ENCODE data around the gene GPRIN3.

The GPRIN3 gene

GRCh38 chr4:89294573-89295269, 12.9 kb downstream of the GPRIN3 start:
- WGBS (ENCODE audit: extremely low coverage, insufficient coverage, low lambda C conversion rate), result no CpG with 5 or more reads among the region's 5 CpGs
- Histone ChIP-seq H4K5ac (ENCODE audit: low read length) (no peak overlapping the region), H3K27ac (ENCODE audit: low read depth, low read length) (no peak overlapping the region), H3K36me3 (ENCODE audit: control insufficient read depth, insufficient read depth, low read length) (no peaks in the 10 kb centered on the region), H2BK120ac (ENCODE audit: low read depth, low read length) (no peak overlapping the region), H4K8ac (ENCODE audit: low read depth, low read length) (no peak overlapping the region), H3K4me2 (ENCODE audit: low read length) (no peak overlapping the region), H3K27me3 (ENCODE audit: insufficient read depth, low read length, poor library complexity) (no peaks in the 10 kb centered on the region), H3K79me2 (ENCODE audit: control insufficient read depth, insufficient read depth, low read length) (no peaks in the 10 kb centered on the region), H3K4me3 (ENCODE audit: low read length) (no peak overlapping the region), H3K18ac (ENCODE audit: low read length) (no peak overlapping the region), H3K4me1 (ENCODE audit: control insufficient read depth, low read depth, low read length) (no peaks in the 10 kb centered on the region), H2AK5ac (ENCODE audit: low read length) (no peak overlapping the region), H3K23ac (ENCODE audit: low read length) (no peak overlapping the region), H2BK5ac (ENCODE audit: low read length) (no peak overlapping the region), H3K4ac (ENCODE audit: low read depth, low read length) (no peak overlapping the region), H3K9ac (ENCODE audit: low read length) (no peak overlapping the region), H2BK15ac (replicated peaks; ENCODE audit: low read depth) (no peak overlapping the region), H3K79me1 (ENCODE audit: low read length) (no peaks in the 10 kb centered on the region), H3K56ac (ENCODE audit: low read length) (no peak overlapping the region)
- no peak for DNase-seq

- DNase-seq, result no peak
- H4K8ac ChIP-seq (ENCODE audit: low read depth, low read length), result no peak overlapping the region
- no peak overlapping the region for H3K4me3 ChIP-seq (ENCODE audit: low read length)
- H3K79me1 ChIP-seq (ENCODE audit: low read length), result no peaks in the 10 kb centered on the region
- H3K79me2 ChIP-seq (ENCODE audit: control insufficient read depth, insufficient read depth, low read length), result no peaks in the 10 kb centered on the region
- H4K5ac ChIP-seq (ENCODE audit: low read length), result no peak overlapping the region
- H3K23ac ChIP-seq (ENCODE audit: low read length), result no peak overlapping the region
- H3K4me2 ChIP-seq (ENCODE audit: low read length), result no peak overlapping the region
- no peak overlapping the region for H3K4ac ChIP-seq (ENCODE audit: low read depth, low read length)
- H3K56ac ChIP-seq (ENCODE audit: low read length), result no peak overlapping the region
- no peaks in the 10 kb centered on the region for H3K4me1 ChIP-seq (ENCODE audit: control insufficient read depth, low read depth, low read length)
- H3K27ac ChIP-seq (ENCODE audit: low read depth, low read length), result no peak overlapping the region
- H2AK5ac ChIP-seq (ENCODE audit: low read length), result no peak overlapping the region
- no peaks in the 10 kb centered on the region for H3K27me3 ChIP-seq (ENCODE audit: insufficient read depth, low read length, poor library complexity)
- no peaks in the 10 kb centered on the region for H3K36me3 ChIP-seq (ENCODE audit: control insufficient read depth, insufficient read depth, low read length)
- no peak overlapping the region for H2BK120ac ChIP-seq (ENCODE audit: low read depth, low read length)
- no peak overlapping the region for H3K18ac ChIP-seq (ENCODE audit: low read length)
- no peak overlapping the region for H2BK15ac ChIP-seq (replicated peaks; ENCODE audit: low read depth)
- no CpG with 5 or more reads among the region's 4 CpGs for whole genome bisulfite sequencing (ENCODE audit: extremely low coverage, insufficient coverage, low lambda C conversion rate)
- no peak overlapping the region for H2BK5ac ChIP-seq (ENCODE audit: low read length)
- H3K9ac ChIP-seq (ENCODE audit: low read length), result no peak overlapping the region
These were observed 14.3 kb downstream of the GPRIN3 start for GRCh38 chr4:89293299-89293698.

- H2BK120ac ChIP-seq (ENCODE audit: low read depth, low read length), result no peak overlapping the region
- H3K36me3 ChIP-seq (ENCODE audit: control insufficient read depth, insufficient read depth, low read length), result no peaks in the 10 kb centered on the region
- H3K4me2 ChIP-seq (ENCODE audit: low read length), result no peak overlapping the region
- no peak overlapping the region for H2AK5ac ChIP-seq (ENCODE audit: low read length)
- no CpG with 5 or more reads among the region's 6 CpGs for WGBS (ENCODE audit: extremely low coverage, insufficient coverage, low lambda C conversion rate)
- no peaks in the 10 kb centered on the region for H3K79me1 ChIP-seq (ENCODE audit: low read length)
- H3K23ac ChIP-seq (ENCODE audit: low read length), result no peak overlapping the region
- H2BK5ac ChIP-seq (ENCODE audit: low read length), result no peak overlapping the region
- H4K8ac ChIP-seq (ENCODE audit: low read depth, low read length), result no peak overlapping the region
- H3K56ac ChIP-seq (ENCODE audit: low read length), result no peak overlapping the region
- H3K27me3 ChIP-seq (ENCODE audit: insufficient read depth, low read length, poor library complexity), result no peaks in the 10 kb centered on the region
- H3K9ac ChIP-seq (ENCODE audit: low read length), result no peak overlapping the region
- no peaks in the 10 kb centered on the region for H3K79me2 ChIP-seq (ENCODE audit: control insufficient read depth, insufficient read depth, low read length)
- H3K18ac ChIP-seq (ENCODE audit: low read length), result no peak overlapping the region
- H3K4me3 ChIP-seq (ENCODE audit: low read length), result no peak overlapping the region
- H3K27ac ChIP-seq (ENCODE audit: low read depth, low read length), result no peak overlapping the region
- no peak overlapping the region for H3K4ac ChIP-seq (ENCODE audit: low read depth, low read length)
- H2BK15ac ChIP-seq (replicated peaks; ENCODE audit: low read depth), result no peak overlapping the region
- no peak for DNase-seq
- no peaks in the 10 kb centered on the region for H3K4me1 ChIP-seq (ENCODE audit: control insufficient read depth, low read depth, low read length)
- no peak overlapping the region for H4K5ac ChIP-seq (ENCODE audit: low read length)
These were observed 16.7 kb downstream of the GPRIN3 start for GRCh38 chr4:89290727-89291516.

- Histone ChIP-seq H2BK15ac (replicated peaks; ENCODE audit: low read depth) (no peak overlapping the region), H2BK120ac (ENCODE audit: low read depth, low read length) (no peak overlapping the region), H3K79me1 (ENCODE audit: low read length) (no peaks in the 10 kb centered on the region), H4K5ac (ENCODE audit: low read length) (no peak overlapping the region), H3K4me3 (ENCODE audit: low read length) (no peak overlapping the region), H2AK5ac (ENCODE audit: low read length) (no peak overlapping the region), H3K4ac (ENCODE audit: low read depth, low read length) (no peak overlapping the region), H3K27me3 (ENCODE audit: insufficient read depth, low read length, poor library complexity) (no peaks in the 10 kb centered on the region), H3K56ac (ENCODE audit: low read length) (no peak overlapping the region), H3K4me1 (ENCODE audit: control insufficient read depth, low read depth, low read length) (peaks cover 4% of the 10 kb centered on the region), H3K79me2 (ENCODE audit: control insufficient read depth, insufficient read depth, low read length) (no peaks in the 10 kb centered on the region), H4K8ac (ENCODE audit: low read depth, low read length) (no peak overlapping the region), H3K4me2 (ENCODE audit: low read length) (no peak overlapping the region), H3K36me3 (ENCODE audit: control insufficient read depth, insufficient read depth, low read length) (no peaks in the 10 kb centered on the region), H3K27ac (ENCODE audit: low read depth, low read length) (no peak overlapping the region), H3K18ac (ENCODE audit: low read length) (no peak overlapping the region), H3K23ac (ENCODE audit: low read length) (no peak overlapping the region), H3K9ac (ENCODE audit: low read length) (no peak overlapping the region), H2BK5ac (ENCODE audit: low read length) (no peak overlapping the region)
- DNase-seq, result no peak
- no CpG with 5 or more reads among the region's 2 CpGs for WGBS (ENCODE audit: extremely low coverage, insufficient coverage, low lambda C conversion rate)
These were observed 18.3 kb downstream of the GPRIN3 start for GRCh38 chr4:89289312-89289711.

GRCh38 chr4:89288430-89288829, 19.2 kb downstream of the GPRIN3 start:
- Histone ChIP-seq H3K79me2 (ENCODE audit: control insufficient read depth, insufficient read depth, low read length) (no peaks in the 10 kb centered on the region), H2BK5ac (ENCODE audit: low read length) (no peak overlapping the region), H3K4me2 (ENCODE audit: low read length) (no peak overlapping the region), H3K4me1 (ENCODE audit: control insufficient read depth, low read depth, low read length) (peaks cover 9% of the 10 kb centered on the region), H4K8ac (ENCODE audit: low read depth, low read length) (peak overlapping the region; percentile 81), H3K27me3 (ENCODE audit: insufficient read depth, low read length, poor library complexity) (no peaks in the 10 kb centered on the region), H2BK15ac (replicated peaks; ENCODE audit: low read depth) (no peak overlapping the region), H3K36me3 (ENCODE audit: control insufficient read depth, insufficient read depth, low read length) (no peaks in the 10 kb centered on the region), H3K4ac (ENCODE audit: low read depth, low read length) (no peak overlapping the region), H2BK120ac (ENCODE audit: low read depth, low read length) (no peak overlapping the region), H3K4me3 (ENCODE audit: low read length) (no peak overlapping the region), H2AK5ac (ENCODE audit: low read length) (no peak overlapping the region), H3K27ac (ENCODE audit: low read depth, low read length) (no peak overlapping the region), H3K9ac (ENCODE audit: low read length) (no peak overlapping the region), H3K18ac (ENCODE audit: low read length) (no peak overlapping the region), H3K56ac (ENCODE audit: low read length) (no peak overlapping the region), H3K79me1 (ENCODE audit: low read length) (no peaks in the 10 kb centered on the region), H4K5ac (ENCODE audit: low read length) (no peak overlapping the region), H3K23ac (ENCODE audit: low read length) (no peak overlapping the region)
- WGBS (ENCODE audit: extremely low coverage, insufficient coverage, low lambda C conversion rate), result no CpG with 5 or more reads among the region's 2 CpGs
- DNase-seq, result no peak
